Esophagus muscularis mucosa (tissue), 4 donors: ENCODE data around the gene RRP8. TPM values are rescaled to one million over a fixed set of nuclear protein-coding genes. Genes with fewer than 3 reads are reported as not detected.

Experiments used
- DNase-seq: peaks from one replicate; pipeline ENCODE4 v3.0.0-alpha.2; 2017; ENCODE audit errors: extremely low spot score
- H3K27ac ChIP-seq, 4 donors: fragments of 200-600 bp; sonication (generic); replicated peaks in 1 of 4; 1 replicate in 3 of 4; 2 replicates in 1 of 4; pipeline ENCODE4 v1.5.1; 2016 to 2019; ENCODE audit warnings: mild to moderate bottlenecking in 1 of 4
- H3K27me3 ChIP-seq, 4 donors: fragments of 200-600 bp; sonication (generic); one replicate each; pipeline versions ENCODE4 v1.5.1 to v1.6.0; 2016 to 2019
- H3K36me3 ChIP-seq, 4 donors: fragments of 200-600 bp; sonication (generic); one replicate each; pipeline ENCODE4 v1.5.1; 2016 to 2019
- H3K4me1 ChIP-seq, 4 donors: fragments of 200-600 bp; sonication (generic); one replicate each; pipeline ENCODE4 v1.5.1; 2016 to 2019
- H3K4me3 ChIP-seq, 4 donors: fragments of 200-600 bp; sonication (generic); 1 replicate in 2 of 4; 2 replicates in 2 of 4; pipeline ENCODE4 v1.5.1; 2016 to 2019; ENCODE audit warnings: mild to moderate bottlenecking in 4 of 4, moderate library complexity in 1 of 4
- H3K9me3 ChIP-seq, 4 donors: fragments of 200-600 bp; sonication (generic); 1 replicate in 3 of 4; 2 replicates in 1 of 4; pipeline ENCODE4 v1.5.1; 2016 to 2019
- EP300 ChIP-seq: sonication (generic); formaldehyde crosslinking; IDR thresholded peaks from one replicate; pipeline ENCODE4 v1.6.1; 2017; ENCODE audit warnings: antibody characterized with exemption
- POLR2A ChIP-seq: fragments of 450-650 bp; IDR thresholded peaks from one replicate; pipeline ENCODE4 v1.6.1; 2017; ENCODE audit warnings: antibody characterized with exemption, moderate library complexity, mild to moderate bottlenecking, low read depth
- POLR2AphosphoS5 ChIP-seq, 2 donors: sonication (generic); formaldehyde crosslinking; IDR thresholded peaks; one replicate each; pipeline ENCODE4 v1.6.1; 2017; ENCODE audit warnings: antibody characterized with exemption in 2 of 2
- WGBS: methylation state at CpG from one replicate; pipeline ENCODE4 v1.1.5; 2018; 5-methylcytosine and 5-hydroxymethylcytosine counted together
- intact Hi-C: fragments of 100-400 bp; cut with DNase I; formaldehyde crosslinking; loops from one replicate; pipeline ENCODE4 v1.15.1; 2023
- total RNA-seq, 4 donors: library from RNA; depleted of rRNA; stranded (reverse); fragments of >200 nt; gene quantifications; one replicate each; pipeline versions ENCODE4 v1.1.0 to v1.2.1, GENCODE V29; 2016
- TF ChIP-seq, protein P1 (sequence below), 3 experiments: fragments of 200-600 bp in 2 of 3; fragments of 450-650 bp in 1 of 3; sonication (generic) in 2 of 3; IDR thresholded peaks; one replicate each; pipeline ENCODE4 v1.5.1; 2017 to 2019; ENCODE audit warnings: antibody characterized with exemption in 3 of 3, mild to moderate bottlenecking in 2 of 3, moderate library complexity in 1 of 3

Gene RRP8
- total RNA-seq, 4 donors from 2014 or later: 12.4 to 34.0 (median 27.0) TPM

DNA sequence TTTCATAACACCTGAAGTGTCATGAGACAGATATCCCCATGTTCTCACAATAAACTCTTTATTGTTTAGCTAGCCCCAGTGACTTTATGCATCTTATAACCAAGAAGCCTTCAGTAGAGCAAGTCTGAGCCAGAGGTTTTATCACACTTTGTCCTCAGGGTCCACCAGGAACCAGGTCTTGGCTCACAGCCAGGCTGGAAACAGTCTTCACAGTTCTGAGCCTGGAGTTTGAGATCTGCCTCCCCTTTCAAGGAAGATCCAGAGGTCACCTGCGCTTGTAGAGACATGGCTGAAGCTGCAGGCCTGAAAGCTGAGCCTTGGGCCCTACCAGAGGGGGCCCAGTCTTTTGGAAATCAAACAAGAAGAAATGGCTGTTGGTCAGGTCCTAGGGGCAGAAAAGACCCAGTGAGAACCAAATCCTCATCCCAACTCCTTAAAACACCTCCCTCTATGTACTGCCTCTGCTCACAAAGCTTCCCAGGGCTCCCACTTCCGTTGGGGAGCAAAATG lies 3.5 kb downstream of the RRP8 start:
- no peaks in the 10 kb centered on the region for H3K9me3 ChIP-seq
- intact Hi-C loops: loop anchor here (10.0 kb wide), 2 partner anchors 125 to 205 kb away; partner anchors contain the start of genes SMPD1 and TRIM3
- peak overlapping the region in 2 of 4 donors; percentile 6 to 82 for H3K27ac ChIP-seq
- DNase-seq: peak; percentile 14
- H3K4me1 ChIP-seq: peaks cover 57 to 81% (median 70%) of the 10 kb centered on the region in 4 donors
- no peak for TF ChIP-seq POLR2A
- H3K36me3 ChIP-seq: peaks cover 22 to 48% (median 37%) of the 10 kb centered on the region in 4 donors
- H3K4me3 ChIP-seq: no peak overlapping the region
- 86% methylated on average over 2 of the region's 2 CpGs for WGBS
- H3K27me3 ChIP-seq: no peaks in the 10 kb centered on the region

DNA sequence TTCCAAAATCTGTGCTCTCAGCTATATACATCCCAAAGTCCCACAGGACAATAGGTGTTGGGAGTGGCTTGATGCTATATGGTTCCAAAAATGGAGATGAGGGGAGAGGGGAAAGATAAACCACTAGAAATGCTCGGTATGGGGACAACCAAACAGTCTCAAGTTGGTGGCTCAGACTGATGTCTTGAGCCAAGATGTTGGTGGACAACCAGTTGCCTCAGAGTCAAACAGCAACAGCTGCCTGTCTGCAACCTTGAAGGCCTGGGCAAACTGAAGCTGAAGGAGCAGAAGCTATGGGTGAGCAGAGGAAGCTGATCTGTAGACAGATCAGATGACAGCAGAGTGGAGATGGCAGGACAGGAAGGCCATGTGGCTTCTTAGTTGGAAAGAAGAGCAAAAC lies 4.0 kb downstream of the RRP8 start:
- DNase-seq: peak; percentile 12
- Histone ChIP-seq H3K9me3 (no peaks in the 10 kb centered on the region), H3K36me3 (peaks cover 22 to 53% (median 37%) of the 10 kb centered on the region in 4 donors), H3K27me3 (no peaks in the 10 kb centered on the region), H3K27ac (peak overlapping the region in 2 of 4 donors; percentile 67 to 82), H3K4me3 (no peak overlapping the region), H3K4me1 (peaks cover 57 to 78% (median 68%) of the 10 kb centered on the region in 4 donors)
- TF ChIP-seq POLR2A (no peak), POLR2AphosphoS5 (IDR thresholded peaks at IDR 0.05) (no peak), EP300 (no peak)
- TF ChIP-seq, protein P1, sequence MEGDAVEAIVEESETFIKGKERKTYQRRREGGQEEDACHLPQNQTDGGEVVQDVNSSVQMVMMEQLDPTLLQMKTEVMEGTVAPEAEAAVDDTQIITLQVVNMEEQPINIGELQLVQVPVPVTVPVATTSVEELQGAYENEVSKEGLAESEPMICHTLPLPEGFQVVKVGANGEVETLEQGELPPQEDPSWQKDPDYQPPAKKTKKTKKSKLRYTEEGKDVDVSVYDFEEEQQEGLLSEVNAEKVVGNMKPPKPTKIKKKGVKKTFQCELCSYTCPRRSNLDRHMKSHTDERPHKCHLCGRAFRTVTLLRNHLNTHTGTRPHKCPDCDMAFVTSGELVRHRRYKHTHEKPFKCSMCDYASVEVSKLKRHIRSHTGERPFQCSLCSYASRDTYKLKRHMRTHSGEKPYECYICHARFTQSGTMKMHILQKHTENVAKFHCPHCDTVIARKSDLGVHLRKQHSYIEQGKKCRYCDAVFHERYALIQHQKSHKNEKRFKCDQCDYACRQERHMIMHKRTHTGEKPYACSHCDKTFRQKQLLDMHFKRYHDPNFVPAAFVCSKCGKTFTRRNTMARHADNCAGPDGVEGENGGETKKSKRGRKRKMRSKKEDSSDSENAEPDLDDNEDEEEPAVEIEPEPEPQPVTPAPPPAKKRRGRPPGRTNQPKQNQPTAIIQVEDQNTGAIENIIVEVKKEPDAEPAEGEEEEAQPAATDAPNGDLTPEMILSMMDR (IDR thresholded peaks at IDR 0.05): no peak
- intact Hi-C loops: no loop called here
- WGBS: 88% methylated on average over 1 of the region's 1 CpG

DNA sequence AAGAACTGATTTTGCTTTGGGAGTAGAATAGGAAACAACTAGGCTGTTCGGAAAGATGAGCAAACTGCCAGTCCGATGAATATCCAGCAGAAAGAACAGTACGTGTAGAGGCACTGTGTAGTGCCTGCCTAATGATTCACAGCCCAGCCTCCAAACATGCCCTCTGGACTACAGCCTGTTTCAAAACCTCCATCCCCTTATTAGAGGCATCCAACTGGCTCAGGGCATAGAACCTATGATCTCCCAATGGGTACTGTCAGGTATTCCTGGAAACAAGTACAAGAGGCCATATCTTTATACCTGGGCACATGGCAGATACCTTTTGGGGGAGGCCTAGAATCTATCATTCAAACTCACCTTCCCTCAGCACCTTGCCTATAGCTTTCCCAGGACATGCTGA lies 4.9 kb downstream of the RRP8 start:
- no peaks in the 10 kb centered on the region for H3K27me3 ChIP-seq
- H3K36me3 ChIP-seq: peaks cover 22 to 59% (median 37%) of the 10 kb centered on the region in 4 donors
- peak overlapping the region in 2 of 4 donors; percentile 67 to 82 for H3K27ac ChIP-seq
- no peak overlapping the region for H3K4me3 ChIP-seq
- peak; percentile 60 for DNase-seq
- intact Hi-C loops: no loop called here
- 98% methylated on average over 3 of the region's 3 CpGs for WGBS
- peaks cover 57 to 78% (median 71%) of the 10 kb centered on the region in 4 donors for H3K4me1 ChIP-seq
- TF ChIP-seq POLR2AphosphoS5 (IDR thresholded peaks at IDR 0.05) (no peak), EP300 (no peak), POLR2A (no peak)
- TF ChIP-seq, protein P1 (IDR thresholded peaks at IDR 0.05): no peak
- H3K9me3 ChIP-seq: no peaks in the 10 kb centered on the region

DNA sequence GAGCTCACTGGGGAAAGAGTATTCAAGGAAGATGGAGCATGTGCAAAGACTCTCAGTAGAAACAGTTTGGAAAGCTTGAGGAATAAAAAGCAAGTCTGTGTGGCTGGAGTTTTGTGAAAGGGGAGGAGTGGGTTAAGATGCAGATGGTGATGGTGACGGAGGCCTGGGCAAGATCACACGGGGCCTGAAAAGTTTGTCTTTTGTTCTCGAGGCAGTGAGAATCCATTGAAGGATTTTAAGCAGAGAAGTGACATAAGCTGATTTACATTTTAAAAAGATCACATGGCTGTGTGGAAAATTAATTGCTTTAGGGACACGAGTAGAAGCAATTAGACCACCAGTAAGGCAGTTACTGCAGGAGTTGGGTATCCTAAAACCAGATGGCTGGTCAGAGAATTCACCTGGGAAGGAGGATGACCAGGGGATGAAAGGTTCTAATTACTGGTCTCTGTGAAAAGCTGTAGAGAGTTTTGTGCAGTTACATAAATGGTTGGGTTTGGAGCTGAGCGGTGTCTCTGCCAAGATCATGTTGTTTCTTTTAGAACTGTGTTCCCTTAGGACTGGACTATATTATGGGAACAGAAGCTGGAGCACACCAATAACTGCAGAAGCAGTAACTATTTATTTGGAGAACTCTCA lies 7.1 kb downstream of the RRP8 start:
- peak overlapping the region in 1 of 4 donors; percentile 0 for H3K4me3 ChIP-seq
- H3K36me3 ChIP-seq: peaks cover 22 to 67% (median 42%) of the 10 kb centered on the region in 4 donors
- peak in 1 of 2 donors; percentile 29 for TF ChIP-seq POLR2AphosphoS5 (IDR thresholded peaks at IDR 0.05)
- TF ChIP-seq, protein P1 (IDR thresholded peaks at IDR 0.05): no peak
- no peak for TF ChIP-seq POLR2A
- no peaks in the 10 kb centered on the region for H3K27me3 ChIP-seq
- H3K9me3 ChIP-seq: no peaks in the 10 kb centered on the region
- intact Hi-C loops: no loop called here
- H3K4me1 ChIP-seq: peaks cover 41 to 63% (median 60%) of the 10 kb centered on the region in 4 donors
- WGBS: 20% methylated on average over 5 of the region's 5 CpGs
- H3K27ac ChIP-seq: peak overlapping the region; percentile 59 to 82 (median 68)
- peak; percentile 62 for DNase-seq

DNA sequence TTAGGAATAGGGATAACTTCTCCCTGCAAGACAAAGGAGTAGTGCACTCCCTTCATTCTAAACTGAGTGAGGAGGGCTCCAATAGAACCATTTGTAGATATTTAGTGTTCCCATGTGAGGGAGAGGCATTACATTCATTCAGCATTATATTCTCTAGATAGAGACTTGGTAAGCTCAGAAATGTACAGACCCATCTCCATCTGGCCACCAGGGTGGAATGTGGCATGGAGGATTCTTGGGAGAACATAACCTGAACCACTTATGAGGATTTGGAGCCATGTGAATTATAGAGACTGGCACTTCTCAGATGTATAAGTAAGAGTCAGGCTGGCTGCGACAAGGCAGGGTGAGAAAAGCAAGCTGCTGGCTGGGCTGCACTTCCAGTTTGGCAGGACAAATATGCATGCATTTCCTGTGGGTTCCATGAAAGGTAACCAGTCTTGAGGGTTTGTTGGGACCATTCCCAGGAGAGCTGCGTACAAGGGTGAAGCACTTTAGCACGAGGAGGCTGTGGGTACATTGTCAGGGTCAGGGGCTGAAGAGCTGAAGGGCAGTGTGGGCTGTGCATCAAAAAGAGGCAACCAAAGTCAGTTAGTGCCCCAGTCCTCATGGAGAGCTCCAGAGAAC lies 9.2 kb downstream of the RRP8 start:
- peak overlapping the region in 3 of 4 donors; percentile 36 to 82 (median 67) for H3K27ac ChIP-seq
- peaks cover 26 to 50% (median 40%) of the 10 kb centered on the region in 4 donors for H3K4me1 ChIP-seq
- TF ChIP-seq POLR2AphosphoS5 (IDR thresholded peaks at IDR 0.05): no peak
- TF ChIP-seq, protein P1 (IDR thresholded peaks at IDR 0.05): peak in 1 of 3 experiments; percentile 4
- TF ChIP-seq EP300: no peak
- no peak for TF ChIP-seq POLR2A
- DNase-seq: peak; percentile 60
- H3K27me3 ChIP-seq: no peaks in the 10 kb centered on the region
- intact Hi-C loops: no loop called here
- no peak overlapping the region for H3K4me3 ChIP-seq
- 96% methylated on average over 3 of the region's 3 CpGs for WGBS
- H3K36me3 ChIP-seq: peaks cover under 1 to 53% (median 21%) of the 10 kb centered on the region in 4 donors
- H3K9me3 ChIP-seq: no peaks in the 10 kb centered on the region
